Measurements from ENCODE around the gene NIP7. TPM values are rescaled to one million over a fixed set of nuclear protein-coding genes. Genes with fewer than 3 reads are reported as not detected.

Gene NIP7
- total RNA-seq, 2 experiments from 2014 or later, result 36.5 to 38.0 TPM

GRCh38 chr16:69321080-69321479, 18.5 kb upstream of the NIP7 start:
- ChIA-PET CTCF (interaction anchor here (0.9 kb wide), 1 partner anchor 9 kb away, joined by 6 read pairs; no protein-coding TSS in a partner anchor), POLR2A (no interaction called here)
- Mint-ChIP-seq H3K27ac (no peak overlapping the region), H3K27me3 (no peaks in the 10 kb centered on the region), H3K36me3 (ENCODE audit: low read depth) (peaks cover 61% of the 10 kb centered on the region), H3K4me1 (peaks cover 6% of the 10 kb centered on the region), H3K4me3 (no peak overlapping the region), H3K9me3 (no peaks in the 10 kb centered on the region)
- DNase-seq, result no peak

DNA sequence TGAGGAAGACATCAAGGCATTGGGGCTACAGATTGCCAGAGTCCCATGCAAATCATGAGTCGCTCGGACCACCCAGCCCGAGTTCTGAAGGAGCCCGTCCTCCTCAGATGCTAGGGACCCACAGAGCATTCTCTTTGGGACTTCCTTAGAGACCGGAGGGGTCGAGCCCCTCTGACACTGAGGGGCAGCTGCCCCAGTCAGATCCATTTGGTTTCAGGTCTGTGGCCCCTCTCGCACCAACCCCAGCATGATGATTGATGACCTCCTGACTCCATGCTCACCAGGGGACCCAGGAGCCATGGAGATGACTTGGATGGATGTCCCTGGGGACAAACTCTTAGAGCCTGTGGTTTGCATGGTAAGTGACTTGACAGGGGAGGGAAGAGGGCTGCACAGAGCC, 17.2 kb upstream of the NIP7 start:
- H3K27ac Mint-ChIP-seq, result no peak overlapping the region
- H3K36me3 Mint-ChIP-seq (ENCODE audit: low read depth), result peaks cover 57% of the 10 kb centered on the region
- CTCF ChIA-PET, result interaction anchor here (1.5 kb wide), 1 partner anchor 11 kb away, joined by 5 read pairs; no protein-coding TSS in a partner anchor

GRCh38 chr16:69323415-69323814, 16.2 kb upstream of the NIP7 start:
- POLR2A ChIA-PET, result no interaction called here

More for the DNA sequence above, 17.2 kb upstream of the NIP7 start:
- H3K27me3 Mint-ChIP-seq, result no peaks in the 10 kb centered on the region
- POLR2A ChIA-PET, result no interaction called here
- H3K4me3 Mint-ChIP-seq, result no peak overlapping the region
- no peaks in the 10 kb centered on the region for H3K9me3 Mint-ChIP-seq
- DNase-seq, result no peak
- peaks cover 17% of the 10 kb centered on the region for H3K4me1 Mint-ChIP-seq

GRCh38 chr16:69324013-69324531, 15.5 kb upstream of the NIP7 start:
- ChIA-PET POLR2A (no interaction called here), CTCF (interaction anchor here (0.7 to 1.3 kb wide), 3 partner anchors 10 to 401 kb away, joined by 3 to 4 read pairs (median 4); no protein-coding TSS in a partner anchor)
- Mint-ChIP-seq H3K36me3 (ENCODE audit: low read depth) (peaks cover 63% of the 10 kb centered on the region), H3K9me3 (no peaks in the 10 kb centered on the region), H3K27me3 (no peaks in the 10 kb centered on the region), H3K4me1 (peaks cover 29% of the 10 kb centered on the region), H3K27ac (no peak overlapping the region), H3K4me3 (no peak overlapping the region)
- DNase-seq, result no peak

More at GRCh38 chr16:69323415-69323814, 16.2 kb upstream of the NIP7 start:
- DNase-seq, result no peak
- Mint-ChIP-seq H3K4me3 (no peak overlapping the region), H3K9me3 (no peaks in the 10 kb centered on the region), H3K27me3 (no peaks in the 10 kb centered on the region), H3K27ac (no peak overlapping the region), H3K36me3 (ENCODE audit: low read depth) (peaks cover 60% of the 10 kb centered on the region), H3K4me1 (peaks cover 23% of the 10 kb centered on the region)
- CTCF ChIA-PET, result interaction anchor here (0.7 to 1.5 kb wide), 3 partner anchors 10 to 13 kb away, joined by 3 to 5 read pairs (median 4); partner anchors contain the start of gene VPS4A

GRCh38 chr16:69324585-69325253, 14.9 kb upstream of the NIP7 start:
- H3K9me3 Mint-ChIP-seq, result no peaks in the 10 kb centered on the region
- ChIA-PET POLR2A (no interaction called here), CTCF (interaction anchor here (0.6 to 1.3 kb wide), 4 partner anchors 9 to 634 kb away, joined by 3 to 5 read pairs (median 4); no protein-coding TSS in a partner anchor)
- no peaks in the 10 kb centered on the region for H3K27me3 Mint-ChIP-seq
- H3K4me1 Mint-ChIP-seq, result peaks cover 35% of the 10 kb centered on the region
- H3K4me3 Mint-ChIP-seq, result no peak overlapping the region
- H3K27ac Mint-ChIP-seq, result peak overlapping the region; percentile 31
- no peak for DNase-seq
- peaks cover 63% of the 10 kb centered on the region for H3K36me3 Mint-ChIP-seq (ENCODE audit: low read depth)

- Mint-ChIP-seq H3K27ac (no peak overlapping the region), H3K27me3 (no peaks in the 10 kb centered on the region), H3K4me1 (peaks cover 35% of the 10 kb centered on the region), H3K9me3 (no peaks in the 10 kb centered on the region), H3K36me3 (ENCODE audit: low read depth) (peaks cover 59% of the 10 kb centered on the region), H3K4me3 (no peak overlapping the region)
- POLR2A ChIA-PET, result interaction anchor here (0.6 kb wide), 1 partner anchor 138 kb away, joined by 3 read pairs; no protein-coding TSS in a partner anchor
- CTCF ChIA-PET, result interaction anchor here (1.1 to 1.5 kb wide), 4 partner anchors 9 to 15 kb away, joined by 3 to 6 read pairs (median 4); no protein-coding TSS in a partner anchor
- DNase-seq, result no peak
These were observed 13.8 kb upstream of the NIP7 start for GRCh38 chr16:69325784-69326171.

- Mint-ChIP-seq H3K9me3 (no peaks in the 10 kb centered on the region), H3K27ac (peak overlapping the region; percentile 43), H3K27me3 (no peaks in the 10 kb centered on the region), H3K36me3 (ENCODE audit: low read depth) (peaks cover 54% of the 10 kb centered on the region), H3K4me3 (no peak overlapping the region), H3K4me1 (peaks cover 39% of the 10 kb centered on the region)
- POLR2A ChIA-PET, result interaction anchor here (0.6 kb wide), 2 partner anchors 35 to 138 kb away, joined by 3 read pairs; no protein-coding TSS in a partner anchor
- CTCF ChIA-PET, result interaction anchor here (0.6 to 1.5 kb wide), 7 partner anchors 10 to 58 kb away, joined by 3 to 6 read pairs (median 3); no protein-coding TSS in a partner anchor
- DNase-seq, result no peak
These were observed 13.2 kb upstream of the NIP7 start for GRCh38 chr16:69326172-69326873.

GRCh38 chr16:69327585-69328310, 11.8 kb upstream of the NIP7 start:
- POLR2A ChIA-PET, result no interaction called here
- no peaks in the 10 kb centered on the region for H3K27me3 Mint-ChIP-seq
- peaks cover 51% of the 10 kb centered on the region for H3K36me3 Mint-ChIP-seq (ENCODE audit: low read depth)
- no peaks in the 10 kb centered on the region for H3K9me3 Mint-ChIP-seq
- H3K4me1 Mint-ChIP-seq, result peaks cover 42% of the 10 kb centered on the region
- CTCF ChIA-PET, result interaction anchor here (0.9 to 3.5 kb wide), 6 partner anchors 11 to 70 kb away, joined by 3 to 12 read pairs (median 4); partner anchors contain the start of gene NIP7
- H3K27ac Mint-ChIP-seq, result no peak overlapping the region
- H3K4me3 Mint-ChIP-seq, result peak overlapping the region; percentile 10
- no peak for DNase-seq

- H3K4me3 Mint-ChIP-seq, result peak overlapping the region; percentile 78
- H3K27me3 Mint-ChIP-seq, result no peaks in the 10 kb centered on the region
- H3K4me1 Mint-ChIP-seq, result peaks cover 44% of the 10 kb centered on the region
- no peaks in the 10 kb centered on the region for H3K9me3 Mint-ChIP-seq
- H3K36me3 Mint-ChIP-seq (ENCODE audit: low read depth), result peaks cover 49% of the 10 kb centered on the region
- H3K27ac Mint-ChIP-seq, result peak overlapping the region; percentile 72
- DNase-seq, result no peak
- ChIA-PET POLR2A (no interaction called here), CTCF (interaction anchor here (0.6 to 3.5 kb wide), 10 partner anchors 9 to 126 kb away, joined by 3 to 12 read pairs (median 4); partner anchors contain the start of gene NIP7)
These were observed 10.7 kb upstream of the NIP7 start for GRCh38 chr16:69328854-69329316.

GRCh38 chr16:69329369-69330285, 9.9 kb upstream of the NIP7 start:
- Mint-ChIP-seq H3K4me1 (peaks cover 48% of the 10 kb centered on the region), H3K27me3 (no peaks in the 10 kb centered on the region), H3K9me3 (no peaks in the 10 kb centered on the region), H3K27ac (peak overlapping the region; percentile 72), H3K4me3 (peak overlapping the region; percentile 78), H3K36me3 (ENCODE audit: low read depth) (peaks cover 51% of the 10 kb centered on the region)
- POLR2A ChIA-PET, result interaction anchor here (0.6 kb wide), 1 partner anchor 215 kb away, joined by 6 read pairs; no protein-coding TSS in a partner anchor
- CTCF ChIA-PET, result interaction anchor here (0.7 to 3.5 kb wide), 8 partner anchors 9 to 425 kb away, joined by 3 to 12 read pairs (median 4); partner anchors contain the start of genes NIP7 and NOB1
- DNase-seq, result peak; percentile 55

Measured in activated CD4-positive, alpha-beta T cell treated with anti-CD3 and anti-CD28 coated beads, Interleukin-2, amount 10 ng/mL, durations not matched to agents 7 days and 5 days (primary cell).